Heart left ventricle (tissue), 16 donors: ENCODE measurements around the gene GM2A. TPM values are rescaled to one million over a fixed set of nuclear protein-coding genes. Genes with fewer than 3 reads are reported as not detected.

Experiments
- ATAC-seq, 4 donors: fragments of 200-7000 bp; cut with Tn5 transposase; one replicate each; pipeline ENCODE4 v1.9.1; 2020 to 2022; ENCODE audit warnings: moderate library complexity in 4 of 4, mild to moderate bottlenecking in 3 of 4, moderate number of reproducible peaks in 1 of 4
- DNase-seq, 5 donors: peaks; one replicate each; pipeline ENCODE4 v3.0.0-alpha.2; 2020
- H3K27ac ChIP-seq, 12 donors: fragments of 200-600 bp; sonication (generic) in 4 of 12; one replicate each; pipeline versions ENCODE4 v1.5.0 to v1.8.0; 2016 to 2022; ENCODE audit warnings: mild to moderate bottlenecking in 2 of 12
- H3K27me3 ChIP-seq, 9 donors: fragments of 200-600 bp; sonication (generic) in 2 of 9; one replicate each; pipeline versions ENCODE4 v1.5.1 to v1.8.0; 2016 to 2022; ENCODE audit warnings: mild to moderate bottlenecking in 3 of 9
- H3K36me3 ChIP-seq, 9 donors: fragments of 200-600 bp; sonication (generic) in 2 of 9; one replicate each; pipeline versions ENCODE4 v1.5.0 to v1.8.0; 2018 to 2022; ENCODE audit warnings: mild to moderate bottlenecking in 2 of 9
- H3K4me1 ChIP-seq, 12 donors: fragments of 200-600 bp; sonication (generic) in 4 of 12; one replicate each; pipeline versions ENCODE4 v1.5.0 to v1.8.0; 2016 to 2022; ENCODE audit warnings: mild to moderate bottlenecking in 3 of 12
- H3K4me3 ChIP-seq, 12 donors: fragments of 200-600 bp; sonication (generic) in 4 of 12; one replicate each; pipeline versions ENCODE4 v1.5.0 to v1.8.0; 2017 to 2022; ENCODE audit warnings: mild to moderate bottlenecking in 9 of 12, moderate library complexity in 4 of 12
- H3K9me3 ChIP-seq, 12 donors: fragments of 200-600 bp; sonication (generic) in 4 of 12; one replicate each; pipeline versions ENCODE4 v1.5.0 to v1.8.0; 2016 to 2022; ENCODE audit warnings: mild to moderate bottlenecking in 1 of 12
- CTCF ChIP-seq, 12 donors: fragments of 200-600 bp; sonication (generic) in 4 of 12; IDR thresholded peaks; one replicate each; pipeline versions ENCODE4 v1.5.0 to v1.8.0; 2018 to 2022; ENCODE audit warnings: antibody characterized with exemption in 12 of 12, mild to moderate bottlenecking in 5 of 12
- POLR2A ChIP-seq, 2 donors: fragments of 450-650 bp; IDR thresholded peaks; one replicate each; pipeline ENCODE4 v1.6.1; 2017; ENCODE audit warnings: antibody characterized with exemption in 2 of 2, mild to moderate bottlenecking in 2 of 2, moderate library complexity in 2 of 2
- WGBS, 4 donors: extraction: QIAGEN DNeasy Blood & Tissue Kit in 2 of 4; methylation state at CpG; one replicate each; pipeline versions ENCODE4 v1.1.5 to v1.1.7; 2013 to 2018; 5-methylcytosine and 5-hydroxymethylcytosine counted together
- intact Hi-C, 10 donors: fragments of 100-400 bp; cut with DNase I; formaldehyde crosslinking; loops; one replicate each; pipeline versions ENCODE4 v1.11.1 to v1.14.2; 2022
- polyA plus RNA-seq, 2 donors: library from polyadenylated mRNA; stranded (reverse); fragments of 200-250 nt; gene quantifications; one replicate each; pipeline ENCODE4 v1.2.3, GENCODE V29; 2013
- total RNA-seq, 9 donors: library from RNA; depleted of rRNA in 2 of 9; stranded (reverse); fragments of >200 nt in 2 of 9; fragmentation: NEBNext Ultra II Directional in 3 of 9; extraction: Animal tissue kit (Norgen Biotek cat#: 25700) in 3 of 9; gene quantifications; one replicate each; pipeline versions ENCODE4 v1.1.0 to v1.2.4, GENCODE V29; 2016 to 2023
- donor health status: ischemic (EF 13 %, LVEDD 7.1; RV severe dilation, severe dysfunction).
- donor health status: healthy with polysubstance abuse.
- donor health status: DM: no; HTN: yes; CAD: no.
- donor health status: DM: no; HTN: no; CAD: no.
- donor health status: ischemic (EF 25% LVEDD 6.9; RV normal size, moderate dysfunction).
- donor health status: ischemic (EF 25% LVEDD 5.7; RV mildly dilated, moderate dysfunction).
- donor health status: healthy.
- donor health status: DM: yes; HTN: yes; CAD: no.
- donor health status: ischemic (EF 35%, LVEDD 5.7; RV mildly dilated, moderate dysfunction).
- donor health status: nonischemic (EF 11% LVEDD 7.7; RV severe dilation, severe dysfunction).
- donor health status: DM: yes; HTN: yes; CAD: no.
- donor health status: PGD.
- donor health status: ischemic (EF 29% LVEDD 5.4; RV normal size, mild dysfunction).
- donor health status: nonischemic (EF 23%, LVEDD 6.1; RV moderate dilation, normal function).

The GM2A gene
- total and polyA plus RNA-seq, 11 donors, result 22.8 to 71.4 (median 40.0) TPM

GRCh38 chr5:151284392-151284967, 31.5 kb downstream of the GM2A start:
- WGBS, 4 donors, result 30 to 40% (median 31%) methylated on average over 8 of the region's 8 CpGs
- ATAC-seq, result no peak

GRCh38 chr5:151285683-151286082, 32.7 kb downstream of the GM2A start:
- no peak overlapping the region for H3K4me3 ChIP-seq
- no peak for DNase-seq
- H3K27ac ChIP-seq, result no peak overlapping the region
- WGBS, 4 donors, result 74 to 84% (median 82%) methylated on average over 5 of the region's 5 CpGs
- no peak for TF ChIP-seq POLR2A (IDR thresholded peaks at IDR 0.05)
- no peak for TF ChIP-seq CTCF (IDR thresholded peaks at IDR 0.05)
- intact Hi-C loops, result no loop called here
- H3K9me3 ChIP-seq, result no peaks in the 10 kb centered on the region
- ATAC-seq, result no peak
- no peaks in the 10 kb centered on the region for H3K36me3 ChIP-seq
- H3K27me3 ChIP-seq, result no peaks in the 10 kb centered on the region
- no peaks in the 10 kb centered on the region for H3K4me1 ChIP-seq

More at GRCh38 chr5:151284392-151284967, 31.5 kb downstream of the GM2A start:
- no peaks in the 10 kb centered on the region for H3K4me1 ChIP-seq
- H3K36me3 ChIP-seq, result no peaks in the 10 kb centered on the region
- no peaks in the 10 kb centered on the region for H3K27me3 ChIP-seq
- DNase-seq, result no peak
- no peak for TF ChIP-seq POLR2A (IDR thresholded peaks at IDR 0.05)
- no peak for TF ChIP-seq CTCF (IDR thresholded peaks at IDR 0.05)
- no peaks in the 10 kb centered on the region for H3K9me3 ChIP-seq
- H3K4me3 ChIP-seq, result no peak overlapping the region
- no peak overlapping the region for H3K27ac ChIP-seq
- intact Hi-C loops, result no loop called here

- no peaks in the 10 kb centered on the region for H3K4me1 ChIP-seq
- DNase-seq, result no peak
- no peak for ATAC-seq
- no peaks in the 10 kb centered on the region for H3K9me3 ChIP-seq
- WGBS, 4 donors, result 73 to 91% (median 85%) methylated on average over 1 of the region's 1 CpG
- no peak overlapping the region for H3K4me3 ChIP-seq
- intact Hi-C loops, result no loop called here
- H3K36me3 ChIP-seq, result no peaks in the 10 kb centered on the region
- H3K27me3 ChIP-seq, result no peaks in the 10 kb centered on the region
- no peak overlapping the region for H3K27ac ChIP-seq
- no peak for TF ChIP-seq CTCF (IDR thresholded peaks at IDR 0.05)
- no peak for TF ChIP-seq POLR2A (IDR thresholded peaks at IDR 0.05)
Measured at GRCh38 chr5:151286246-151286645, 33.3 kb downstream of the GM2A start.

- Histone ChIP-seq H3K9me3 (no peaks in the 10 kb centered on the region), H3K4me1 (no peaks in the 10 kb centered on the region), H3K4me3 (no peak overlapping the region), H3K27me3 (no peaks in the 10 kb centered on the region), H3K36me3 (no peaks in the 10 kb centered on the region), H3K27ac (no peak overlapping the region)
- DNase-seq (no peak), ATAC-seq (no peak)
- TF ChIP-seq POLR2A (IDR thresholded peaks at IDR 0.05), result no peak
- no peak for TF ChIP-seq CTCF (IDR thresholded peaks at IDR 0.05)
- intact Hi-C loops, result no loop called here
- WGBS, 4 donors, result 40 to 63% (median 53%) methylated on average over 2 of the region's 2 CpGs
Measured at GRCh38 chr5:151288180-151288579, 35.2 kb downstream of the GM2A start.
